MM.1S (cell line): ENCODE data around the gene SFXN1.
A peak's percentile ranks its signal among the peaks of the same experiment; 100 is the strongest.

Source experiments
- DNase-seq: peaks from one replicate; pipeline ENCODE4 v3.0.0-alpha.2; 2015
- H2AFZ ChIP-seq: fragments of 300-600 bp; sonication (generic); 2 replicates; pipeline ENCODE4 v1.6.0; 2016; ENCODE audit warnings: antibody characterized with exemption, low read length
- H3F3A ChIP-seq: fragments of 300-600 bp; sonication (generic); 2 replicates; pipeline ENCODE4 v1.6.1; 2016; ENCODE audit warnings: mild to moderate bottlenecking, antibody characterized with exemption, low read length, moderate library complexity, mixed read lengths; ENCODE audit not compliant: insufficient read depth
- H3K27ac ChIP-seq: fragments of 300-600 bp; sonication (generic); 2 replicates; pipeline ENCODE4 v1.5.1; 2016; ENCODE audit warnings: mild to moderate bottlenecking, low read length
- H3K27me3 ChIP-seq: fragments of 300-600 bp; sonication (generic); replicated peaks from 2 replicates; pipeline ENCODE4 v1.6.0; 2016; ENCODE audit warnings: low read length; ENCODE audit not compliant: insufficient read depth
- H3K36me3 ChIP-seq: fragments of 300-600 bp; sonication (generic); replicated peaks from 2 replicates; pipeline ENCODE4 v1.6.1; 2016; ENCODE audit warnings: mild to moderate bottlenecking, low read length, mixed read lengths; ENCODE audit not compliant: insufficient read depth
- H3K4me1 ChIP-seq: fragments of 300-600 bp; sonication (generic); 2 replicates; pipeline ENCODE4 v1.6.1; 2016; ENCODE audit warnings: low read length, mixed read lengths
- H3K4me2 ChIP-seq: fragments of 300-600 bp; sonication (generic); 2 replicates; pipeline ENCODE4 v1.6.0; 2016; ENCODE audit warnings: low read depth, low read length
- H3K4me3 ChIP-seq: fragments of 300-600 bp; sonication (generic); 2 replicates; pipeline ENCODE4 v1.5.1; 2016; ENCODE audit warnings: low read length, mixed read lengths
- H3K79me2 ChIP-seq: fragments of 300-600 bp; sonication (generic); 2 replicates; pipeline ENCODE4 v1.6.1; 2016; ENCODE audit warnings: mixed run types, low read length, mixed read lengths
- H3K9ac ChIP-seq: fragments of 300-600 bp; sonication (generic); 2 replicates; pipeline ENCODE4 v1.6.1; 2016; ENCODE audit warnings: low read length, mixed read lengths
- H3K9me2 ChIP-seq: fragments of 300-600 bp; sonication (generic); replicated peaks from 2 replicates; pipeline ENCODE4 v1.6.1; 2016; ENCODE audit warnings: mild to moderate bottlenecking, low read length, mixed read lengths; ENCODE audit not compliant: insufficient read depth
- H3K9me3 ChIP-seq: fragments of 300-600 bp; sonication (generic); replicated peaks from 2 replicates; pipeline ENCODE4 v1.6.1; 2016; ENCODE audit warnings: mild to moderate bottlenecking, low read length, mixed read lengths; ENCODE audit not compliant: insufficient read depth
- H4K20me1 ChIP-seq: fragments of 300-600 bp; sonication (generic); 2 replicates; pipeline ENCODE4 v1.6.1; 2016; ENCODE audit warnings: mild to moderate bottlenecking, low read length, moderate library complexity, mixed read lengths; ENCODE audit not compliant: insufficient read depth
- EZH2 ChIP-seq: fragments of 300-600 bp; sonication (generic); optimal IDR thresholded peaks from 2 replicates; pipeline ENCODE3; 2017; ENCODE audit warnings: low read depth, mild to moderate bottlenecking, antibody characterized with exemption, low read length, mixed read lengths
- EZH2phosphoT487 ChIP-seq: fragments of 300-600 bp; sonication (generic); IDR thresholded peaks from 2 replicates; pipeline ENCODE4 v1.6.1; 2018; ENCODE audit warnings: antibody characterized with exemption, low read length
- TF ChIP-seq, protein P1 (sequence below): fragments of 300-600 bp; sonication (generic); IDR thresholded peaks from 2 replicates; pipeline ENCODE4 v1.5.1; 2016; ENCODE audit warnings: antibody characterized with exemption, low read length, mixed read lengths

The SFXN1 gene

GRCh38 chr5:175438234-175438857, 40.0 kb upstream of the SFXN1 start:
- Histone ChIP-seq H4K20me1 (no peaks in the 10 kb centered on the region), H3K4me1 (no peaks in the 10 kb centered on the region), H3K36me3 (no peaks in the 10 kb centered on the region), H3F3A (no peaks in the 10 kb centered on the region), H3K4me2 (no peak overlapping the region), H3K79me2 (no peaks in the 10 kb centered on the region), H2AFZ (no peak overlapping the region), H3K9me3 (no peaks in the 10 kb centered on the region), H3K27ac (no peak overlapping the region), H3K27me3 (0 out of 2 replicates have a peak, but pooled peaks cover under 1% of the 10 kb centered on the region), H3K9ac (no peak overlapping the region), H3K9me2 (no peaks in the 10 kb centered on the region), H3K4me3 (no peak overlapping the region)
- no peak for TF ChIP-seq EZH2
- no peak for DNase-seq

DNA sequence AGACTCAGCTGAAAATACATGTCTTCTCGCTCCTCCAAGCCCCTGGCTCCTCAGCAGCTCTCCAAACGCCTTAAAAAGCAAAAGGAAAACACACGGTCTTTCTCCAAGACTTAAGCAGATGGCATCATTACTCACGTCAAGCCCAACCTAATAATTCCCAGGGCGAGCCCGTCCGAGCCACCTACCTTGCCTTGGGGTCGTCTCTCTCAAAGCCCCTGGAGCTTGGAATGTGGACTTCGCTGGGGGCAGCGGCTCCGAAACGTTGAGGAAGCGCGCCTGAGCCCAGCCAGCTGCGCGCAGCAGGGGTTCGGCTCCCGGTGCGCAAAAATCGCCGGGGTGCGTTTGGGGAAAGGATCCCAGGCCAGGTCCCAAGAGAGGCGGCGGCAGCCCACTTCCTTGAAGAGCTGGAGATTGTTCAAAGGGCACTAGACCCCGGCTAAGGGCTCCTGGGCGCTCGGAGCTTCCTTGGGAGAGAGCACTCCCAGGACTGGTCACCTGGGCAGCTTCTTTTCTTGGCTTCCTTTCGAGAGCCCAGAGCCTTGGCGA, 34.8 kb upstream of the SFXN1 start:
- DNase-seq: no peak
- Histone ChIP-seq H3K9me3 (no peaks in the 10 kb centered on the region), H3K27me3 (peaks cover 11% of the 10 kb centered on the region), H3K4me2 (no peak overlapping the region), H2AFZ (no peak overlapping the region), H3K27ac (no peak overlapping the region), H3K9me2 (no peaks in the 10 kb centered on the region), H3K4me3 (no peak overlapping the region), H4K20me1 (no peaks in the 10 kb centered on the region), H3K36me3 (no peaks in the 10 kb centered on the region), H3K9ac (no peak overlapping the region), H3K79me2 (no peaks in the 10 kb centered on the region), H3F3A (no peaks in the 10 kb centered on the region), H3K4me1 (no peaks in the 10 kb centered on the region)
- TF ChIP-seq EZH2phosphoT487: no peak
- TF ChIP-seq, protein P1, sequence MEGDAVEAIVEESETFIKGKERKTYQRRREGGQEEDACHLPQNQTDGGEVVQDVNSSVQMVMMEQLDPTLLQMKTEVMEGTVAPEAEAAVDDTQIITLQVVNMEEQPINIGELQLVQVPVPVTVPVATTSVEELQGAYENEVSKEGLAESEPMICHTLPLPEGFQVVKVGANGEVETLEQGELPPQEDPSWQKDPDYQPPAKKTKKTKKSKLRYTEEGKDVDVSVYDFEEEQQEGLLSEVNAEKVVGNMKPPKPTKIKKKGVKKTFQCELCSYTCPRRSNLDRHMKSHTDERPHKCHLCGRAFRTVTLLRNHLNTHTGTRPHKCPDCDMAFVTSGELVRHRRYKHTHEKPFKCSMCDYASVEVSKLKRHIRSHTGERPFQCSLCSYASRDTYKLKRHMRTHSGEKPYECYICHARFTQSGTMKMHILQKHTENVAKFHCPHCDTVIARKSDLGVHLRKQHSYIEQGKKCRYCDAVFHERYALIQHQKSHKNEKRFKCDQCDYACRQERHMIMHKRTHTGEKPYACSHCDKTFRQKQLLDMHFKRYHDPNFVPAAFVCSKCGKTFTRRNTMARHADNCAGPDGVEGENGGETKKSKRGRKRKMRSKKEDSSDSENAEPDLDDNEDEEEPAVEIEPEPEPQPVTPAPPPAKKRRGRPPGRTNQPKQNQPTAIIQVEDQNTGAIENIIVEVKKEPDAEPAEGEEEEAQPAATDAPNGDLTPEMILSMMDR: no peak
- no peak for TF ChIP-seq EZH2

GRCh38 chr5:175444060-175444904, 34.1 kb upstream of the SFXN1 start, which contains the start of gene DRD1:
DRD1 (minus strand) TSS chr5:175444182; CDS start chr5:175443099, 1,083 bp downstream.
- Histone ChIP-seq H3F3A (no peaks in the 10 kb centered on the region), H3K36me3 (no peaks in the 10 kb centered on the region), H3K9me2 (no peaks in the 10 kb centered on the region), H3K9me3 (no peaks in the 10 kb centered on the region), H4K20me1 (no peaks in the 10 kb centered on the region), H3K27ac (no peak within 1 kb of the TSS), H3K4me3 (peak within 1 kb of the TSS; percentile 53), H3K27me3 (peaks cover 11% of the 10 kb centered on the region), H3K79me2 (no peaks in the 10 kb centered on the region), H3K9ac (no peak within 1 kb of the TSS), H3K4me2 (peak within 1 kb of the TSS; percentile 88), H3K4me1 (no peaks in the 10 kb centered on the region), H2AFZ (peak within 1 kb of the TSS; percentile 64)
- TF ChIP-seq, protein P1: peak; percentile 67
- TF ChIP-seq EZH2phosphoT487: no peak
- DNase-seq: peak; percentile 66
